AG10803 (cell line): ENCODE data around the gene MNAT1.
A peak's percentile ranks its signal among the peaks of the same experiment; 100 is the strongest.
"Not testable (repeated sequence)": the region's sequence is repeated elsewhere in the genome, so short reads cannot be mapped to it uniquely, and the experiment has no call there.

Experiments used
- DNase-seq: peaks from one replicate; pipeline ENCODE4 v3.0.0; 2010; ENCODE audit warnings: low read depth
- H3K4me3 ChIP-seq: 2 replicates; pipeline ENCODE4 v1.5.1; 2011; ENCODE audit warnings: mild to moderate bottlenecking, low read length, control low read depth
- TF ChIP-seq, protein P1 (sequence below): conservative IDR thresholded peaks from 2 replicates; pipeline ENCODE4 v1.5.1; 2011; ENCODE audit warnings: mild to moderate bottlenecking, low read length, control low read depth, inconsistent platforms

Gene MNAT1

DNA sequence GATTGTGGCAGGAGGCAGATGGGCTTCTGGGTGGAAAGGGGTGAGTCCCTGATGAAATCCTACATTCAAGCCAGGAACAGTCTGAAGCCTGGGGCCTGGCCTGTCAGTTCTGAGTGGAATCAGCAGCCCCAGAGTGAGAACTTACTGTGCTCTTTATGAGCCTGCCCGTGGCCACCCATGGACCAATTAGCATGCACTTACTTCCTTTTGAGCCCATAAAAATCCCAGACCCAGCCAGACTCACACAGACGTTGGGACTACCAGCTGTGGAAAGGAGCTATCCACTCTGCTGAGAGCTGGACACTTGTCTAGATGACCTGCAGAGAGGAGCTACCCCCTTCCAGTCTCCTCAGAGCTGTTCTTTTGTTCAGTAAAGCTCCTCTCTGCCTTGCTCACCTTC lies 104.5 kb downstream of the MNAT1 start:
- TF ChIP-seq, protein P1, sequence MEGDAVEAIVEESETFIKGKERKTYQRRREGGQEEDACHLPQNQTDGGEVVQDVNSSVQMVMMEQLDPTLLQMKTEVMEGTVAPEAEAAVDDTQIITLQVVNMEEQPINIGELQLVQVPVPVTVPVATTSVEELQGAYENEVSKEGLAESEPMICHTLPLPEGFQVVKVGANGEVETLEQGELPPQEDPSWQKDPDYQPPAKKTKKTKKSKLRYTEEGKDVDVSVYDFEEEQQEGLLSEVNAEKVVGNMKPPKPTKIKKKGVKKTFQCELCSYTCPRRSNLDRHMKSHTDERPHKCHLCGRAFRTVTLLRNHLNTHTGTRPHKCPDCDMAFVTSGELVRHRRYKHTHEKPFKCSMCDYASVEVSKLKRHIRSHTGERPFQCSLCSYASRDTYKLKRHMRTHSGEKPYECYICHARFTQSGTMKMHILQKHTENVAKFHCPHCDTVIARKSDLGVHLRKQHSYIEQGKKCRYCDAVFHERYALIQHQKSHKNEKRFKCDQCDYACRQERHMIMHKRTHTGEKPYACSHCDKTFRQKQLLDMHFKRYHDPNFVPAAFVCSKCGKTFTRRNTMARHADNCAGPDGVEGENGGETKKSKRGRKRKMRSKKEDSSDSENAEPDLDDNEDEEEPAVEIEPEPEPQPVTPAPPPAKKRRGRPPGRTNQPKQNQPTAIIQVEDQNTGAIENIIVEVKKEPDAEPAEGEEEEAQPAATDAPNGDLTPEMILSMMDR = no peak
- H3K4me3 ChIP-seq = no peak overlapping the region
- DNase-seq = no peak

DNA sequence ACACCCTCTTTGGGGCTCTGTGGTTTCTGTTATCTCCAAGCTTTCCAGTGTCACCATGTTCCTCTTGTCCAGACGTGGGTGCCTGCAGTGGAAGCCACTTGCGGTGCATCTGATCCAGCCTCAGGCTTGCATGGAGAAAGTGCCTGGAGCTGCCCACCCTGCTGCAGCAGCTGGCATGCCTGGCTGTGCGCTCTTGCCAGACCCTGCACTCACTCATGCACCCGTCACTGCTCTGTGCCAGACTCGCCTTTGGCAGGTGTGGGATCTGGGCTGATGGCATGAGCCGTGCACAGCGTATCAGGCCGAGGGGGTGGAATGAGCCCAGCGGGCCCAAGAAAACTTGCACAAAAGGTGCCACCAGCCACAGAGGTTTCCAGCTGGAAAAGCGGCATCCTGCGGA lies 105.1 kb downstream of the MNAT1 start:
- DNase-seq = no peak
- TF ChIP-seq, protein P1 = no peak
- H3K4me3 ChIP-seq = no peak overlapping the region

DNA sequence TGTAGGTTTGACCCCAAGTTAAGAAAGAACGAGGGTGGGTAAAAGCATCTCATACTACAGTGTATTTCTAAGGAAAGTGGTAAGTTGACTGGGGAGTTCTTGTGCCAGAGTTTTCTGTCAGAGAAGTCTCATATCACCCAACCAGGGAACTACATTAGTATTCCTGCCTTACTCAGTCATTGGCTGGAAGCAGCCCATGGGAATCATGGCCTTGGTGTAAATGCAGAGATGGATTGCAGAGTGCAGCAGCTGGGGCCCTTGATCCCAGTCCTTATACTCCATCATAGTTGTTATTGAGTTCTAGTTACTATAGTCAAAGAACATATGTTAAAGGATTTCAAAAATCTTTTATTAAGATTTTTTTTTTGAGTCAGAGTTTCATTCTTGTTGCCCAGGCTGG lies 105.8 kb downstream of the MNAT1 start:
- TF ChIP-seq, protein P1 = no peak
- DNase-seq = no peak
- no peak overlapping the region for H3K4me3 ChIP-seq

DNA sequence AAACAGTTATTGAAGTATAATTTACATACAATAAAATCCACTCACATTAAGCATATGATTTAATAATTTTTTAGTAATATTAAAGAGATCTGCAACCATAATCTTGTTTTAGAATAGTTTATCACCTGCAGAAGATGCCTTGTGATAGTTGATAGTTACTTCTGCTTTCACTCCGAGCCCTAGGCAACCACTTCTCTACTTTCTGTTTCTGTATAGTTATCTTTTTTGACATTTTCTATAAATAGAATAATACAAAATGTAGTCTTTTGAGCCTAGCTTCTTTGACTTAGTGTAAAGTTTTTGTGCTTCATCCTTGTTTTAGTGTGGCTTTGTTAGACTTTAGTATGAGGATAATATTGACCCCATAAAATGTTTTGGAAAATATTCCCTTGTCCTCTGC lies 111.0 kb downstream of the MNAT1 start:
- no peak overlapping the region for H3K4me3 ChIP-seq
- TF ChIP-seq, protein P1 = no peak
- no peak for DNase-seq

DNA sequence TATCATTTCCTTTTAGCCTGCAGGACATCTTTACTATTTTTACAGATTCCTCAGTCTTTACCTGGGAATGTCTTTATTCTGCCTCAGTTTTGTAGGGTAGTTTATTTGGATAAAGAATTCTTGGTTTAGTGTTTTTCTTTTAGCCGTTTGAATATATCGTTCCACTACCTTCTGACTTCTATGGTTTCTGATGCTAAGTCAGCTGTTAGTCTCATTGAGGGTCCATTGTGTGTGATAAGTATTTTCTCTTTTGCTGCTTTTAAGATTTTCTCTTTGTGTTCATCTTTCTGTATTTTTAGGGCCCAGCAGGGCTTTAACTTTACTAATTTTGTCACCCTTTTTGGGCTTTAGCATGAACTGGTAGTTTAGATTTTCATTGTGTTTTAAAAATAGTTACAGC lies 113.5 kb downstream of the MNAT1 start:
- H3K4me3 ChIP-seq = no peak overlapping the region
- no peak for DNase-seq
- TF ChIP-seq, protein P1 = no peak

DNA sequence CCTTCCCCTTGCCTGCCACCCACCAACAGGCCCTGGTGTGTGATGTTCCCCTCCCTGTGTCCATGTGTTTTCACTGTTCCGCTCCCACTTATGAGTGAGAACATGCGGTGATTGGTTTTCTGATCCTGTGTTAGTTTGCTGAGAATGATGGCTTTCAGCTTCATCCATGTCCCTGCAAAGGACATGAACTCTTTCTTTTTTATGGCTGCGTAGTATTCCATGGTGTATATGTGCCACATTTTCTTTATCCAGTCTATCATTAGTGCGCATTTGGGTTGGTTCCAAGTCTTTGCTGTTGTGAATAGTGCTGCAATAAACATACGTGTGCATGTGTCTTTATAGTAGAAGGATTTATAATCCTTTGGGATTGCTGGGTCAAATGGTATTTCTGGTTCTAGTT lies 117.1 kb downstream of the MNAT1 start:
- not testable (repeated sequence) for H3K4me3 ChIP-seq, DNase-seq

DNA sequence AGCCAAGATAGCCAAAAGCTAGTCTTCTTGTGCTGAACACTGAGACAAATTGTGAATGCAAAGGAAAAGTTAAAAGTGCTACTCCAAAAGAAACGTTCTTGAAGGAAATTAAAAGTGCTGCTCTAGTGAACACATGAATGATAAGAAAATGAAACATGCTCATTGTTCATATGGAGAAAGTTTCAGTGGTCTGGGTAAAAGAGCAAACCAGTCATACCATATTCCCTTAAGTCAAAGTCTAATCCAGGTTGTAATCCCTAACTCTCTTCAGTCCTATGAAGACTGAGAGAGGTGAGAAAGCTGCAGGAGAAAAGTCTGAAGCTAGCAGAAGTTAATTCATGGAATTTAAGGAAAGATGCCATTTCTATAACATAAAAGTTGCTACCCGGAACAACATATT lies 121.5 kb downstream of the MNAT1 start:
- no peak for DNase-seq
- no peak overlapping the region for H3K4me3 ChIP-seq
- TF ChIP-seq, protein P1 = no peak

DNA sequence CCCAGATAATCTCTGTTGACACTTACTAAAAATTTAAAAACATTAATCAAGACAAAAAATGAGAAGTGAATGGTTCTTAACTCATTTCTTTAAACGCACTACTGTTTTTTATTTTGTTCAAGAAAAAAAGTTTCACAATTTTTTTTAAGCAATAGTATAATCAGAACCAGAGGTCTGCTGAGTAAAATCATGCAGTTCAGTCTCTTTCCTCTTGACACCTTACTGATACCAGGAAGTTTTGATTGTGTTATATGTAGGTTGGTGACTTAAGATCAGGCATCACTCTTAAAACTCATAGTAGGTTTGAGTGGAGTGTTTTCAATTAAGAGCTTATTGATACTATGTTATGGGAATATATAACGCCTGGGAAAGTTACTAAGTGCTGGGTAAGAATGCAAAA lies 125.0 kb downstream of the MNAT1 start:
- no peak overlapping the region for H3K4me3 ChIP-seq

More for the DNA sequence above, 125.0 kb downstream of the MNAT1 start:
- peak; percentile 25 for DNase-seq
- TF ChIP-seq, protein P1 = no peak; the same call in 1 of the 2 replicates
